H9 (cell line): ENCODE data around the gene JAK1. TPM values are rescaled to one million over a fixed set of nuclear protein-coding genes. Genes with fewer than 3 reads are reported as not detected.

Source experiments
- DNase-seq: peaks from one replicate; pipeline ENCODE4 v3.0.0-alpha.2; 2017
- H2AFZ ChIP-seq: one replicate; pipeline ENCODE4 v1.6.1; 2013; ENCODE audit warnings: mild to moderate bottlenecking, low read length, control low read depth, moderate library complexity
- H2AK5ac ChIP-seq: 2 replicates; pipeline ENCODE4 v1.6.1; 2013; ENCODE audit warnings: low read length, control low read depth, mixed read lengths; ENCODE audit not compliant: insufficient read length
- H2BK120ac ChIP-seq: one replicate; pipeline ENCODE4 v1.6.1; 2013; ENCODE audit warnings: low read depth, mild to moderate bottlenecking, low read length, control low read depth, inconsistent platforms; ENCODE audit not compliant: poor library complexity, severe bottlenecking
- H2BK12ac ChIP-seq: 2 replicates; pipeline ENCODE4 v1.6.1; 2013; ENCODE audit warnings: low read length, control low read depth, mixed read lengths, low read depth; ENCODE audit not compliant: insufficient read length
- H2BK15ac ChIP-seq: 2 replicates; pipeline ENCODE4 v1.6.1; 2013; ENCODE audit warnings: low read depth, low read length, control low read depth
- H2BK20ac ChIP-seq: one replicate; pipeline ENCODE4 v1.6.1; 2013; ENCODE audit warnings: low read depth, mild to moderate bottlenecking, low read length, control low read depth, inconsistent platforms; ENCODE audit not compliant: poor library complexity, severe bottlenecking
- H2BK5ac ChIP-seq: 2 replicates; pipeline ENCODE4 v1.6.1; 2013; ENCODE audit warnings: low read length, control low read depth, mixed read lengths; ENCODE audit not compliant: insufficient read length
- H3K14ac ChIP-seq: 2 replicates; pipeline ENCODE4 v1.6.1; 2013; ENCODE audit warnings: low read length, control low read depth; ENCODE audit not compliant: insufficient read depth
- H3K18ac ChIP-seq: 2 replicates; pipeline ENCODE4 v1.6.1; 2013; ENCODE audit warnings: low read depth, mild to moderate bottlenecking, mixed read lengths, low read length, control low read depth; ENCODE audit not compliant: insufficient read length
- H3K23ac ChIP-seq: 2 replicates; pipeline ENCODE4 v1.6.1; 2013; ENCODE audit warnings: low read length, control low read depth, mixed read lengths, low read depth; ENCODE audit not compliant: insufficient read length
- H3K23me2 ChIP-seq: 2 replicates; pipeline ENCODE4 v1.6.1; 2013; ENCODE audit warnings: low read depth, mild to moderate bottlenecking, mixed read lengths, low read length, control low read depth; ENCODE audit not compliant: insufficient read length, poor library complexity, severe bottlenecking
- H3K27ac ChIP-seq: 2 replicates; pipeline ENCODE4 v1.5.1; 2013; ENCODE audit warnings: low read length, control low read depth, mixed read lengths, low read depth; ENCODE audit not compliant: insufficient read length
- H3K27me3 ChIP-seq: 2 replicates; pipeline ENCODE4 v1.6.1; 2013; ENCODE audit warnings: low read length, control low read depth, inconsistent platforms; ENCODE audit not compliant: insufficient read depth
- H3K4ac ChIP-seq: 2 replicates; pipeline ENCODE4 v1.6.1; 2013; ENCODE audit warnings: low read depth, mild to moderate bottlenecking, control low read depth, inconsistent platforms, low read length, moderate library complexity
- H3K4me1 ChIP-seq: 2 replicates; pipeline ENCODE4 v1.6.1; 2013; ENCODE audit warnings: low read length, control low read depth, inconsistent platforms; ENCODE audit not compliant: insufficient read depth
- H3K4me2 ChIP-seq: 2 replicates; pipeline ENCODE4 v1.6.1; 2013; ENCODE audit warnings: low read length, control low read depth, mixed read lengths; ENCODE audit not compliant: insufficient read length, insufficient read depth
- H3K56ac ChIP-seq: 2 replicates; pipeline ENCODE4 v1.6.1; 2013; ENCODE audit warnings: low read depth, mild to moderate bottlenecking, mixed read lengths, low read length, control low read depth; ENCODE audit not compliant: insufficient read length
- H3K79me1 ChIP-seq: 2 replicates; pipeline ENCODE4 v1.6.1; 2013; ENCODE audit warnings: low read depth, mild to moderate bottlenecking, moderate library complexity, low read length, control low read depth, inconsistent platforms; ENCODE audit not compliant: insufficient read depth, poor library complexity, severe bottlenecking
- H3K79me2 ChIP-seq: 2 replicates; pipeline ENCODE4 v1.6.1; 2013; ENCODE audit warnings: low read length, control low read depth, inconsistent platforms; ENCODE audit not compliant: insufficient read depth
- H3K9ac ChIP-seq: 2 replicates; pipeline ENCODE4 v1.6.1; 2013; ENCODE audit warnings: low read length, control low read depth, mixed read lengths; ENCODE audit not compliant: insufficient read length; ENCODE audit errors: extremely low read depth
- H3K9me3 ChIP-seq: one replicate; pipeline ENCODE4 v1.6.1; 2013; ENCODE audit warnings: low read depth, low read length, inconsistent platforms; ENCODE audit not compliant: control insufficient read depth
- H3T11ph ChIP-seq: one replicate; pipeline ENCODE4 v1.6.1; 2013; ENCODE audit warnings: mild to moderate bottlenecking, low read length, control low read depth, inconsistent platforms
- H4K20me1 ChIP-seq: one replicate; pipeline ENCODE4 v1.6.1; 2013; ENCODE audit not compliant: control insufficient read depth, insufficient read length, insufficient read depth
- H4K5ac ChIP-seq: 2 replicates; pipeline ENCODE4 v1.6.1; 2013; ENCODE audit warnings: low read depth, mild to moderate bottlenecking, mixed read lengths, low read length, control low read depth; ENCODE audit not compliant: insufficient read length
- H4K8ac ChIP-seq: replicated peaks from 2 replicates; pipeline ENCODE4 v1.6.1; 2013; ENCODE audit warnings: low read length, control low read depth, mixed read lengths, low read depth; ENCODE audit not compliant: insufficient read length
- H4K91ac ChIP-seq: 2 replicates; pipeline ENCODE4 v1.6.1; 2013; ENCODE audit warnings: low read depth, mild to moderate bottlenecking, moderate library complexity, mixed read lengths, low read length, control low read depth; ENCODE audit not compliant: insufficient read length
- H3K27ac Mint-ChIP-seq, 3 experiments: 2 replicates in 2 of 3; 3 replicates in 1 of 3; pipeline ENCODE4 v1.8.0; 2020 to 2021; ENCODE audit warnings: mixed read lengths in 3 of 3, mild to moderate bottlenecking in 1 of 3, moderate library complexity in 1 of 3
- H3K27me3 Mint-ChIP-seq: 2 replicates; pipeline ENCODE4 v1.8.0; 2021; ENCODE audit warnings: low read depth, mild to moderate bottlenecking, moderate library complexity, mixed read lengths
- H3K36me3 Mint-ChIP-seq, 3 experiments: 2 replicates in 2 of 3; 3 replicates in 1 of 3; pipeline ENCODE4 v1.8.0; 2020 to 2021; ENCODE audit warnings: low read depth in 3 of 3, mixed read lengths in 3 of 3; ENCODE audit not compliant: insufficient read depth in 1 of 3
- H3K4me1 Mint-ChIP-seq, 2 experiments: 2 replicates each; pipeline ENCODE4 v1.8.0; 2020; ENCODE audit warnings: mixed read lengths in 2 of 2
- H3K4me3 Mint-ChIP-seq, 2 experiments: 2 replicates in 1 of 2; 3 replicates in 1 of 2; pipeline ENCODE4 v1.8.0; 2020 to 2021; ENCODE audit warnings: mild to moderate bottlenecking in 2 of 2, mixed read lengths in 2 of 2, moderate library complexity in 1 of 2
- H3K9me3 Mint-ChIP-seq, 2 experiments: 2 replicates in 1 of 2; 3 replicates in 1 of 2; pipeline ENCODE4 v1.8.0; 2020; ENCODE audit warnings: mild to moderate bottlenecking in 2 of 2, mixed read lengths in 2 of 2, moderate library complexity in 1 of 2
- WGBS: extraction: QIAGEN DNeasy Blood & Tissue Kit; methylation state at CpG from one replicate; pipeline ENCODE4 v1.1.7; 2013; ENCODE audit warnings: missing lambda C conversion rate, low lambda C conversion rate, mixed read lengths; ENCODE audit not compliant: insufficient read length; ENCODE audit errors: extremely low coverage; 5-methylcytosine and 5-hydroxymethylcytosine counted together
- total RNA-seq: library from RNA; stranded (reverse); gene quantifications from 2 replicates; pipeline ENCODE4 v1.2.1, GENCODE V29; 2021
- TF ChIP-seq, protein P1 (sequence below): fragments of 200-600 bp; sonication (generic); conservative IDR thresholded peaks from 3 replicates; pipeline ENCODE4 v1.8.0; 2021; ENCODE audit warnings: antibody characterized with exemption, mild to moderate bottlenecking

Gene JAK1
- total RNA-seq, 1 experiment from 2014 or later = 12.8 TPM

DNA sequence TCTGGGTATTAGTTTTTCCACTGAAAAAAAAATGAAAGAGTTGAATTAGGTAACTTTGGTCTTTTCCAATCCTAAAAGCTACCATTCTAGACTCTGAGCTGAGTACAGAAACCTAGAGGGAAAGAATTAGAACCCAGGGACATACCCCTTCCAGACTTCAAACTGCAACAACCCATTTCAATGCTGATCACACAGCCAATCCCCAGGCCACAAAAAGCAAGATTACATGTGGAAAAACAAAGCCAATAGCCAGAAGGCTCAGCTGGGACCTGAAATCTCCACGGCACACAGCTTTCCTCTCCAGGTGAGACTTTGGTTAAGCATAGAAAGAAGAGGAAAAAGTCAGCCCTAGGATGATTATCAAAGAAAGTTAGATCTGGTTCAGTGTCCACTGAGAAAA, 88.8 kb downstream of the JAK1 start:
- H3K14ac ChIP-seq = no peak overlapping the region
- no peak overlapping the region for H2BK15ac ChIP-seq
- H3K79me2 ChIP-seq = no peaks in the 10 kb centered on the region
- no peak overlapping the region for H3K23ac ChIP-seq
- H3K27ac ChIP-seq = no peak overlapping the region
- Mint-ChIP-seq H3K36me3 (peaks cover 0 to 6% (median 2%) of the 10 kb centered on the region in 3 experiments; a peak in 3 of 7 replicates), H3K4me1 (peaks cover 22 to 27% of the 10 kb centered on the region in 2 experiments), H3K4me3 (no peak overlapping the region), H3K9me3 (no peaks in the 10 kb centered on the region), H3K27me3 (no peaks in the 10 kb centered on the region), H3K27ac (peak overlapping the region in 1 of 3 experiments; percentile 84; a peak in 3 of 7 replicates)
- H3T11ph ChIP-seq = no peak overlapping the region
- H4K5ac ChIP-seq = no peak overlapping the region
- H2AK5ac ChIP-seq = no peak overlapping the region
- no peak overlapping the region for H2BK12ac ChIP-seq
- H3K4me2 ChIP-seq = no peak overlapping the region
- H3K23me2 ChIP-seq = no peaks in the 10 kb centered on the region
- H3K18ac ChIP-seq = no peak overlapping the region
- WGBS = no CpG with 5 or more reads among the region's 1 CpG
- no peaks in the 10 kb centered on the region for H4K20me1 ChIP-seq
- no peak overlapping the region for H3K9ac ChIP-seq
- H2BK120ac ChIP-seq = no peak overlapping the region
- H2BK20ac ChIP-seq = no peak overlapping the region
- H3K4ac ChIP-seq = no peak overlapping the region
- no peaks in the 10 kb centered on the region for H3K27me3 ChIP-seq
- no peaks in the 10 kb centered on the region for H3K9me3 ChIP-seq
- no peak overlapping the region for H2BK5ac ChIP-seq
- H3K56ac ChIP-seq = no peak overlapping the region
- H4K91ac ChIP-seq = no peak overlapping the region
- no peak overlapping the region for H2AFZ ChIP-seq
- TF ChIP-seq, protein P1, sequence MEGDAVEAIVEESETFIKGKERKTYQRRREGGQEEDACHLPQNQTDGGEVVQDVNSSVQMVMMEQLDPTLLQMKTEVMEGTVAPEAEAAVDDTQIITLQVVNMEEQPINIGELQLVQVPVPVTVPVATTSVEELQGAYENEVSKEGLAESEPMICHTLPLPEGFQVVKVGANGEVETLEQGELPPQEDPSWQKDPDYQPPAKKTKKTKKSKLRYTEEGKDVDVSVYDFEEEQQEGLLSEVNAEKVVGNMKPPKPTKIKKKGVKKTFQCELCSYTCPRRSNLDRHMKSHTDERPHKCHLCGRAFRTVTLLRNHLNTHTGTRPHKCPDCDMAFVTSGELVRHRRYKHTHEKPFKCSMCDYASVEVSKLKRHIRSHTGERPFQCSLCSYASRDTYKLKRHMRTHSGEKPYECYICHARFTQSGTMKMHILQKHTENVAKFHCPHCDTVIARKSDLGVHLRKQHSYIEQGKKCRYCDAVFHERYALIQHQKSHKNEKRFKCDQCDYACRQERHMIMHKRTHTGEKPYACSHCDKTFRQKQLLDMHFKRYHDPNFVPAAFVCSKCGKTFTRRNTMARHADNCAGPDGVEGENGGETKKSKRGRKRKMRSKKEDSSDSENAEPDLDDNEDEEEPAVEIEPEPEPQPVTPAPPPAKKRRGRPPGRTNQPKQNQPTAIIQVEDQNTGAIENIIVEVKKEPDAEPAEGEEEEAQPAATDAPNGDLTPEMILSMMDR = no peak
- H3K4me1 ChIP-seq = no peaks in the 10 kb centered on the region
- H3K79me1 ChIP-seq = no peaks in the 10 kb centered on the region
- H4K8ac ChIP-seq = no peak overlapping the region
- DNase-seq = no peak
